Activated CD8-positive, alpha-beta memory T cell treated with anti-CD3 and anti-CD28 coated beads, Interleukin-2, amount 50 U/mL, for 1 hour (primary cell): Measurements from ENCODE around the gene CYP4V2.

Source experiments
- DNase-seq: peaks from one replicate; pipeline ENCODE4 v3.0.0-alpha.2; 2020; ENCODE audit errors: extremely low read depth

CYP4V2 gene

GRCh38 chr4:186191200-186192065 is at the start of gene CYP4V2:
Gene CYP4V2, plus strand, starts transcription at chr4:186191567. Its CDS starts 257 bp downstream, at chr4:186191824.
- DNase-seq, result peak; percentile 37

- DNase-seq, result no peak
Measured at GRCh38 chr4:186144198-186144945, 47.0 kb upstream of the CYP4V2 start.

GRCh38 chr4:186144946-186145569 is 46.3 kb upstream of the CYP4V2 start:
- no peak for DNase-seq

- no peak for DNase-seq
Measured at GRCh38 chr4:186146458-186146857, 44.9 kb upstream of the CYP4V2 start.

GRCh38 chr4:186148336-186148975 is 42.9 kb upstream of the CYP4V2 start:
- no peak for DNase-seq

- no peak for DNase-seq
Measured at GRCh38 chr4:186149872-186150271, 41.5 kb upstream of the CYP4V2 start.

- no peak for DNase-seq
Measured at GRCh38 chr4:186150926-186151325, 40.4 kb upstream of the CYP4V2 start.

- DNase-seq, result no peak
Measured at GRCh38 chr4:186151499-186151898, 39.9 kb upstream of the CYP4V2 start.

GRCh38 chr4:186158021-186158813 is 33.1 kb upstream of the CYP4V2 start:
- DNase-seq, result no peak

GRCh38 chr4:186158966-186159365 is 32.4 kb upstream of the CYP4V2 start:
- DNase-seq, result no peak

GRCh38 chr4:186159613-186160012 is 31.8 kb upstream of the CYP4V2 start:
- DNase-seq, result no peak

GRCh38 chr4:186161138-186161537 is 30.2 kb upstream of the CYP4V2 start:
- DNase-seq, result no peak

GRCh38 chr4:186166852-186167512 is 24.4 kb upstream of the CYP4V2 start:
- no peak for DNase-seq

- DNase-seq, result no peak
Measured at GRCh38 chr4:186167605-186168004, 23.8 kb upstream of the CYP4V2 start.

GRCh38 chr4:186168750-186169149 is 22.6 kb upstream of the CYP4V2 start:
- no peak for DNase-seq

GRCh38 chr4:186169333-186169944 is 21.9 kb upstream of the CYP4V2 start:
- DNase-seq, result no peak

- DNase-seq, result no peak
Measured at GRCh38 chr4:186169945-186170802, 21.2 kb upstream of the CYP4V2 start.

GRCh38 chr4:186170966-186171365 is 20.4 kb upstream of the CYP4V2 start:
- DNase-seq, result no peak

- DNase-seq, result no peak
Measured at GRCh38 chr4:186172546-186172945, 18.8 kb upstream of the CYP4V2 start.
